ENCODE results near the gene SELENOO.

Gene SELENOO

GRCh38 chr22:50257041-50257440 lies 56.2 kb downstream of the SELENOO start:
- TF ChIP-seq CTCF (IDR thresholded peaks at IDR 0.05; ENCODE audit: insufficient read depth, missing control alignments): no peak
- FAIRE-seq (no peak), DNase-seq (ENCODE audit: insufficient read length, low spot score) (no peak)

GRCh38 chr22:50257451-50258360 lies 56.9 kb downstream of the SELENOO start:
- FAIRE-seq (no peak), DNase-seq (ENCODE audit: insufficient read length, low spot score) (no peak)
- no peak for TF ChIP-seq CTCF (IDR thresholded peaks at IDR 0.05; ENCODE audit: insufficient read depth, missing control alignments)

- FAIRE-seq: no peak
Measured at GRCh38 chr22:50258361-50259292, 57.8 kb downstream of the SELENOO start.

GRCh38 chr22:50259302-50259701 lies 58.5 kb downstream of the SELENOO start:
- TF ChIP-seq CTCF (IDR thresholded peaks at IDR 0.05; ENCODE audit: insufficient read depth, missing control alignments): no peak
- FAIRE-seq (no peak), DNase-seq (ENCODE audit: insufficient read length, low spot score) (no peak)

More at GRCh38 chr22:50258361-50259292, 57.8 kb downstream of the SELENOO start:
- DNase-seq (ENCODE audit: insufficient read length, low spot score): no peak
- TF ChIP-seq CTCF (IDR thresholded peaks at IDR 0.05; ENCODE audit: insufficient read depth, missing control alignments): no peak

- FAIRE-seq (no peak), DNase-seq (ENCODE audit: insufficient read length, low spot score) (no peak)
- TF ChIP-seq CTCF (IDR thresholded peaks at IDR 0.05; ENCODE audit: insufficient read depth, missing control alignments): no peak
Measured at GRCh38 chr22:50260434-50260800, 59.6 kb downstream of the SELENOO start.

- TF ChIP-seq CTCF (IDR thresholded peaks at IDR 0.05; ENCODE audit: insufficient read depth, missing control alignments): no peak
- FAIRE-seq (no peak), DNase-seq (ENCODE audit: insufficient read length, low spot score) (no peak)
Measured at GRCh38 chr22:50260801-50261614, 60.2 kb downstream of the SELENOO start.

All from D721Med (cell line).